RPMI7951 (cell line): ENCODE data around the gene TEK. TPM values are rescaled to one million over a fixed set of nuclear protein-coding genes. Genes with fewer than 3 reads are reported as not detected.
"Not testable (repeated sequence)": the region's sequence is repeated elsewhere in the genome, so short reads cannot be mapped to it uniquely, and the experiment has no call there.

Experiments
- DNase-seq: peaks from one replicate; pipeline ENCODE4 v3.0.0-alpha.2; 2012; ENCODE audit warnings: low read depth
- total RNA-seq: library from RNA; depleted of rRNA; stranded (reverse); fragments of >200 nt; shearing (Covaris generic); gene quantifications from 2 replicates; pipeline ENCODE4 v1.2.3, GENCODE V29; 2014; rRNA removed

TEK gene
- total RNA-seq = not detected in 2 replicates

DNA sequence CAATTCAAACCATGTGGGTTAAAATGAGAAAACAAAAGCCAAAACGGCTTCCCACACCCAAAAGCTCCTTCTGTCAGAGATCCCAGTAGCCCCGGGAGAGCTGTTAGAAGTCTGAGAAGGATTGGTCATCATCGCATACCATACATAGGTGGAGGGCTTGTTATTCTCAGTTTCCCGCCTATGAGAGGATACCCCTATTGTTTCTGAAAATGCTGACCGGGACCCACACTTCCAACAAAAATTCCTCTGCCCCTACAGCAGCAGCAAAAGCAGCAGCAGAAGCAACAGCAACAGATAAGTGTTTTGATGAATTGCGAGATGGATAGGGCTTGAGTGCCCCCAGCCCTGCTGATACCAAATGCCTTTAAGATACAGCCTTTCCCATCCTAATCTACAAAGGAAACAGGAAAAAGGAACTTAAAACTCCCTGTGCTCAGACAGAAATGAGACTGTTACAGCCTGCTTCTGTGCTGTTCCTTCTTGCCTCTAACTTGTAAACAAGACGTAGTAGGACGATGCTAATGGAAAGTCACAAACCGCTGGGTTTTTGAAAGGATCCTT is at the start of gene TEK:
Gene TEK, plus strand, starts transcription at position 245 of the 561 bp plus-strand sequence. CDS start 366 bp downstream, outside the sequence.
- DNase-seq = no peak

DNA sequence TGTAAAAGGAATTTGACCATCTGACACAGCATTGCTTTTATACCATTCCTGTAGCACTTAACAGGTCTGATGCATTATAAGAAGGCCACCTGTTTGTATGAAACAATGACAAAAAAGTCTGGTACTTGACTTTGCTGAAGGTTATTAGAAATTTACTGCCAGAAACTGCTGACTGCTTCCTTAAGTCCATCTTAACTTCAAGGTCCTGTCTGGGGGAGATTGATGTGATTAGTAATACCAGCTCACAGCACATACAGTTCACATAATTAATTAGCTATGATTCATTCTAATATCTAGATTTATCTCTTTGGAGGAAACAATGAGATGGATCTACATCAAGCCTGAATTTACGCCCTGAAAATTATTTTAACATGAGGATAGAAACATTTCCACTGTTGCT is 49.6 kb upstream of the TEK start:
- no peak for DNase-seq

DNA sequence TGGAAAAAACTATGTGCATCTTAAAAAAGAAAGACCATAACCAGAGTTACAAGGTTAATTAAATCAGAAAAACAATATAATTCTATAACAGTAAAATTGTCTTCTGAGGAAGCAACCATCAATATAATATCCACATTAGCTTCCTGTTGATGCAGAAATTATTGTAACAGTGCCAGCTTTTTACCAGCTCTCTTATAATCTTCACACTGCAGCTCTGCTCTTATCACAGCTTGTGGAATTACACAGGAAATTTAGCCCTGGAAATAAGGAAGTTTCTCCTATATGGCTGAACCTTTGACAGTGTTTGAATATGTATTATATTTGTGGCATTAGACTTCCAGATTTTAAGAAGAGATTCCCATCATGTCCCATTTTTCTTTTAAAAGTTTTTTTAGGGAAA is 49.1 kb upstream of the TEK start:
- DNase-seq = no peak

DNA sequence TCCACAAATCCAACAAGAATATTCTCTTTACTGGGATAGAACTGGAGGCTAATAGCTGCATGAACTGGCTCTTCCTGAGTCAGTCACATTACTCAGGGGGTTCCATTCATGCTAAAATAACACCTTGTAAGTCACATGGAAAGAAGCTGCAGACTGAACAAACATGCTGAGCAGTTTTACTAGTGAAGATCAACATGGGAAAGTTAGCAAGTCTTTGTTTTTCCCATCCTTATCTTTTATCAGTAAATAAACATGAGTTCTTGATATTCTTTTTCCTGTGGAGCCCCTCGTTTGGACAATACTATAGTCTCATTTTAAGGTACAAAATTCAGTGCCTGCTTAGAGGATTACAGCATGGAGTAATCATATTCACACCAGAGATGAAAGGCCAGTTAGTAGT is 43.7 kb upstream of the TEK start:
- no peak for DNase-seq

- no peak for DNase-seq
These were observed 34.9 kb upstream of the TEK start for GRCh38 chr9:27073841-27074728.

DNA sequence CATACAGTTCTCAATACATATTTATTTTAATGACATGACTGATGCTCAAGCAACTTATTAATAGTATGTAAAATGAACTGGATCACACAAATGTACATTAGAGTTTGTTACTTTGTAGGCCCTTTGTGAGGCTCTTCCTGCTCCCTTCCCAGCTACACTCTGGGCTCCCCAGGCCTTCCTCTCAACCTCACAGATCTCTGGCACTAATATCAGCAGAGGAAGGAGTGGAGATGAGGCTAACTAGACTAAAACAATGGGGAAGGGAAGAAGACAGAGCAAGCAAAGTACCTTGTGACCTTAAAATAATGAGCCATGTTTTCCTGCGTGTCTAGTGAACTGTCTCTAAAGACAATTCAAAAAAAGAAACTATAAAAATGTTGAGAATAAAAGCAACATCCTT is 30.3 kb upstream of the TEK start:
- DNase-seq = no peak

DNA sequence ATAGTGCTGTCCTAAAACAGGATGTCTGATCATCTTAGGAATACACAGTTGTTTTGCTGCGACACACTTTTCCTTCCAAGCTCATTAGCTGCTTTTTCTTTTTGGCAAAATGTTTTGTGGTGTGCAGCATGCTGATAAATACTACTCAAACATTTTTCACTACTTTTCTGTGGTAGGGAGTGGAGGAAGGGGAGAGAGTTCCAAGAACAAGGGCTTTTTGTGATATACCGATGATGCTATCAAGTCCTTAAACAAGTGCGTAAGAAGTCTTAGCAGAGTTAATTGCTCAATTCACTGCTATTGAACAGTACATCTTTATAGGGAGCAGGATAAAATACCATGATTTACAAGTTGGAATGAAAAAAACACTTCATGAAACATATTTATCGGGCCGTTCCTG is 23.6 kb upstream of the TEK start:
- peak; percentile 15 for DNase-seq

DNA sequence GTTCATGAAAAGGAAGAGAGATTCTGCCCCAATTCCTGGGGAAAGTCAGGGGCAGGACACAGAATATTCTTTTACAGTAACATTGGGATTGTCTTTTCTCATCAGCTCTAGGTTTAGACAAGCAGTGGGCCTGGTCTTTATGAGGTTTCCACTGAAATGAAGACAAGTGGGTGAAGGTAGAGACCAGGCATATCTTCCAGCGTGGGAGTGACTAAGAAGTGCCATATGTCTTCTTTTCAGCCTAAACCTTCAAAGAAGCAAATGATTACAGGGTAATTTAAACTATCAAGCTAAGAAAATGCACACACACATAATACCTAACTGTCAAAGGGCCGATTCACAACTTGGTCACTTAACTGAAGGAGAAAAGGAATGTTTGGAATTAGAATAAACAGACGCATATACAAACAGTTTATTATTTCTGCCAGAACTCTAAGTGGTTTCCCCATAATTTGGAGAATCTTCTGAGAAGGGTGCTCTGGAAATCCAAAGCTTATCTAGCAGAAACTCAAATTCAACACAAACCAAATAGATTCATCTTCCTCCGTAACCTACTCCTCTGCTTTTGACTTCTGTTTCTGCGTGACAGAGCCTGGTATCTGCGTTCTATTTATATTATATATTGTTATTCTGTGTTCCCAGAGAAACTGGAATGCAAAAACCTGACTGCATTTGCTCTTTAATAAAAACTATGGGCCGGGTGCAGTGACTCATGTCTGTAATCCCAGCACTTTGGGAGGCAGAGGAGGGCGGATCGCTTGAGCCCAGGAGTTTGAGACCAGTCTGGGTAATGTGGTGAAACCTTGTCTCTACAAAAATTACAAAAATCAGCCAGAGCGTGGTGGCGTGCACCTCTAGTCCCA is 22.0 kb upstream of the TEK start:
- peak; percentile 53 for DNase-seq

DNA sequence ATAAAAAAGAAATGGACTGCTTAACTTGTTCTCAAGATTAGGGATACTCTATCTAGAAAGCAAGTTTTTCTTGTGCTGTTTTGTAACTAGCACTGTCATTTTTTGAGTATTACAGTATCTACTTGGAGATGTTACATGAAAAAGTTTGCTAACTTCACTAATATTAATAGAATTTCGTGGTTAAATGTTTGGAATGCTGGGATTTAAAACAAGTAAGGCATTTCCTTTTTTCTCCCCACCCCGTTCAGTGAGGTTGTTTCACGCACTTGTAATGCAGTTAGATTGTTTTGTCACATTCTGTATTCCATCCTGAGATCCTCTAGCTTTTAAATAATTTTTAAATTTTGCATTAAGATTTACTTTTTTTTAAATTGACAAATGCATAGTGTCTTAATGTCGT is 20.0 kb upstream of the TEK start:
- no peak for DNase-seq

- DNase-seq = no peak
These were observed 19.3 kb upstream of the TEK start for GRCh38 chr9:27089706-27090105.

DNA sequence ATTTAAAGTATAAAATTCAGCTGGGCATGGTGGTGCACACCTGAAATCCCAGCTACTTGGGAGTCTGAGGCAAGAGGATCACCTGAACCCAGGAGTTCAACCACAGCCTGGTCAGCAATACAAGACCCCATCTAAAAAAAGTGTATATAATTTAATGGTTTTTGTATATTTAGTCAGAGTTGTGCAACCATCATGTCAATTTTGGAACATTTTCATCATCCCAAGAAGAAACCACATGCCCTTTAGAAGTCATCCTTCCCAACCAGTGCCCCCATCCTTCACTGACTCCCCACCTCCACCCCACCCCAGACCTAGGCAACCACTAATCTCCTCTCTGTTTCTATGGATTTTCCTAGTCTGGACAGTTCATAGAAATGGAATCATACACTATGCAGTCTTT is 18.8 kb upstream of the TEK start:
- no peak for DNase-seq

- DNase-seq = no peak
These were observed 18.3 kb upstream of the TEK start for GRCh38 chr9:27090711-27091110.

- not testable (repeated sequence) for DNase-seq
These were observed 16.5 kb upstream of the TEK start for GRCh38 chr9:27092496-27092895.

DNA sequence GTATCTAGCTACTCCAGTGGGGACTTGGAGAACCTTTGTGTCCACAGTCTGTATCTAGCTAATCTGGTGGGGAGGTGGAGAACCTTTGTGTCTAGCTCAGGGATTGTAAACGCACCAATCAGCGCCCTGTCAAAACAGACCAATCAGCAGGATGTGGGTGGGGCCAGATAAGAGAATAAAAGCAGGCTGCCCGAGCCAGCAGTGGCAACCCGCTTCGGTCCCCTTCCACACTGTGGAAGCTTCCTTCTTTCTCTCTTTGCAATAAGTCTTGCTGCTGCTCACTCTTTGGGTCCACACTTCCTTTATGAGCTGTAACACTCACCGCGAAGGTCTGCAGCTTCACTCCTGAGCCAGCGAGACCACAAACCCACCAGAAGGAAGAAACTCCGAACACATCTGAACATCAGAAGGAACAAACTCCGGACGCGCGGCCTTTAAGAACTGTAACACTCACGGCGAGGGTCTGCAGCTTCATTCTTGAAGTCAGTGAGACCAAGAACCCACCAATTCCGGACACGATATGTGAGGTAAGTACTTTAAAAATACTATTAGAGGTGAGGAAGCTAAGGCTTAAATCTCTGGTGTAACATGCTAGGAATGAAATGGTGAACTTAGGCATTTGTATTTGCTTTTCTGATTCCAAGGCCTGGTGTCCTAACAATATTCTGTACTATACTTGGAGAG is 15.5 kb upstream of the TEK start:
- not testable (repeated sequence) for DNase-seq

- peak; percentile 67 for DNase-seq
These were observed 14.3 kb upstream of the TEK start for GRCh38 chr9:27094640-27095298.

DNA sequence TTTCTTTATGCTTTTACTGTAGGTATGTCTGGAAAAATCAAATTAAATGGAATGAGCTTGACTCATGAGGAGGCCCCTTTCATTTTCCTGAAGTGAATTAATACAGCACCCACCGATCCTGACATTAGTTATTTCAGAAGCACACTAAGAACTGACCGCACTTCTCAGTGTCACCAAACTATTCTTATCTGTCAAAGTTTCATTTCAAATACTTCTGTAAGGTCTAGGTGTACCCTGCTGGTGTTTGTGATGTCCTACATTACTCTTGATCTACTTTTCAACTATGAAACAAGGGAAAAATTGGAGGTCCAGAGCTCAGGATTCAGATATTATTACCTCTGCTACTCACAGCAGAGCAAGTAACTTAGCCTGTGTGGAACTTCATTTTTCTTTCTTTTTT is 1.8 kb upstream of the TEK start:
- no peak for DNase-seq

DNA sequence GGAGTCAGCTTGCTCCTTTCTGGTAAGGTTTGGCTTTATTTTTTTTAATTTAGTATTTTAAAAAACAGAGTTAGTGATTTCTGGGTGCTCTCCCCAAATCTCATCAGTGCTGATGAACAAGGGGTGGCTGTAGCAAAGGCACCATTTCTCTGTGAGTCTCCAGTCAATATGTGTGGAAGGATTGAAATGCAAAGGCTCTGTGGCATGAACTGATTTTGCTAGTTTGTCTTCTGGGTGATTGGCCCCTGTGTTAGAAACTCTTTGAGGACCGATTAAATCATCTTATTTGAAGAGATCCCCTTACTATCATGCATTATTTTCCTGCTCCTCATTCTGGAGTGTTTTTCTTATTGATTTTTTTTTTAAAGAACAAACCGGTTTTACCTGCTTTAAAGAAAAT is 596 bp downstream of the TEK start:
- no peak for DNase-seq

GRCh38 chr9:27110181-27110580 is 1.2 kb downstream of the TEK start:
- no peak for DNase-seq

- DNase-seq = no peak
These were observed 3.2 kb downstream of the TEK start for GRCh38 chr9:27112235-27112634.

GRCh38 chr9:27117489-27118135 is 8.6 kb downstream of the TEK start:
- peak; percentile 26 for DNase-seq

GRCh38 chr9:27118916-27119315 is 9.9 kb downstream of the TEK start:
- DNase-seq = peak; percentile 40
